MM.1S (cell line): ENCODE data around the gene STAT5A.

Source experiments
- DNase-seq: peaks from one replicate; pipeline ENCODE4 v3.0.0-alpha.2; 2015
- H2AFZ ChIP-seq: fragments of 300-600 bp; sonication (generic); 2 replicates; pipeline ENCODE4 v1.6.0; 2016; ENCODE audit warnings: antibody characterized with exemption, low read length
- H3F3A ChIP-seq: fragments of 300-600 bp; sonication (generic); 2 replicates; pipeline ENCODE4 v1.6.1; 2016; ENCODE audit warnings: mild to moderate bottlenecking, antibody characterized with exemption, low read length, moderate library complexity, mixed read lengths; ENCODE audit not compliant: insufficient read depth
- H3K27ac ChIP-seq: fragments of 300-600 bp; sonication (generic); 2 replicates; pipeline ENCODE4 v1.5.1; 2016; ENCODE audit warnings: mild to moderate bottlenecking, low read length
- H3K27me3 ChIP-seq: fragments of 300-600 bp; sonication (generic); replicated peaks from 2 replicates; pipeline ENCODE4 v1.6.0; 2016; ENCODE audit warnings: low read length; ENCODE audit not compliant: insufficient read depth
- H3K36me3 ChIP-seq: fragments of 300-600 bp; sonication (generic); replicated peaks from 2 replicates; pipeline ENCODE4 v1.6.1; 2016; ENCODE audit warnings: mild to moderate bottlenecking, low read length, mixed read lengths; ENCODE audit not compliant: insufficient read depth
- H3K4me1 ChIP-seq: fragments of 300-600 bp; sonication (generic); 2 replicates; pipeline ENCODE4 v1.6.1; 2016; ENCODE audit warnings: low read length, mixed read lengths
- H3K4me2 ChIP-seq: fragments of 300-600 bp; sonication (generic); 2 replicates; pipeline ENCODE4 v1.6.0; 2016; ENCODE audit warnings: low read depth, low read length
- H3K4me3 ChIP-seq: fragments of 300-600 bp; sonication (generic); 2 replicates; pipeline ENCODE4 v1.5.1; 2016; ENCODE audit warnings: low read length, mixed read lengths
- H3K79me2 ChIP-seq: fragments of 300-600 bp; sonication (generic); 2 replicates; pipeline ENCODE4 v1.6.1; 2016; ENCODE audit warnings: mixed run types, low read length, mixed read lengths
- H3K9ac ChIP-seq: fragments of 300-600 bp; sonication (generic); 2 replicates; pipeline ENCODE4 v1.6.1; 2016; ENCODE audit warnings: low read length, mixed read lengths
- H3K9me2 ChIP-seq: fragments of 300-600 bp; sonication (generic); replicated peaks from 2 replicates; pipeline ENCODE4 v1.6.1; 2016; ENCODE audit warnings: mild to moderate bottlenecking, low read length, mixed read lengths; ENCODE audit not compliant: insufficient read depth
- H3K9me3 ChIP-seq: fragments of 300-600 bp; sonication (generic); replicated peaks from 2 replicates; pipeline ENCODE4 v1.6.1; 2016; ENCODE audit warnings: mild to moderate bottlenecking, low read length, mixed read lengths; ENCODE audit not compliant: insufficient read depth
- H4K20me1 ChIP-seq: fragments of 300-600 bp; sonication (generic); 2 replicates; pipeline ENCODE4 v1.6.1; 2016; ENCODE audit warnings: mild to moderate bottlenecking, low read length, moderate library complexity, mixed read lengths; ENCODE audit not compliant: insufficient read depth
- EZH2 ChIP-seq: fragments of 300-600 bp; sonication (generic); optimal IDR thresholded peaks from 2 replicates; pipeline ENCODE3; 2017; ENCODE audit warnings: low read depth, mild to moderate bottlenecking, antibody characterized with exemption, low read length, mixed read lengths
- EZH2phosphoT487 ChIP-seq: fragments of 300-600 bp; sonication (generic); IDR thresholded peaks from 2 replicates; pipeline ENCODE4 v1.6.1; 2018; ENCODE audit warnings: antibody characterized with exemption, low read length
- TF ChIP-seq, protein P1 (sequence below): fragments of 300-600 bp; sonication (generic); IDR thresholded peaks from 2 replicates; pipeline ENCODE4 v1.5.1; 2016; ENCODE audit warnings: antibody characterized with exemption, low read length, mixed read lengths

STAT5A gene

GRCh38 chr17:42283241-42284023 is 4.9 kb upstream of the STAT5A start:
- no peaks in the 10 kb centered on the region for H3K4me1 ChIP-seq
- no peak for TF ChIP-seq EZH2
- no peak for TF ChIP-seq EZH2phosphoT487
- TF ChIP-seq, protein P1, sequence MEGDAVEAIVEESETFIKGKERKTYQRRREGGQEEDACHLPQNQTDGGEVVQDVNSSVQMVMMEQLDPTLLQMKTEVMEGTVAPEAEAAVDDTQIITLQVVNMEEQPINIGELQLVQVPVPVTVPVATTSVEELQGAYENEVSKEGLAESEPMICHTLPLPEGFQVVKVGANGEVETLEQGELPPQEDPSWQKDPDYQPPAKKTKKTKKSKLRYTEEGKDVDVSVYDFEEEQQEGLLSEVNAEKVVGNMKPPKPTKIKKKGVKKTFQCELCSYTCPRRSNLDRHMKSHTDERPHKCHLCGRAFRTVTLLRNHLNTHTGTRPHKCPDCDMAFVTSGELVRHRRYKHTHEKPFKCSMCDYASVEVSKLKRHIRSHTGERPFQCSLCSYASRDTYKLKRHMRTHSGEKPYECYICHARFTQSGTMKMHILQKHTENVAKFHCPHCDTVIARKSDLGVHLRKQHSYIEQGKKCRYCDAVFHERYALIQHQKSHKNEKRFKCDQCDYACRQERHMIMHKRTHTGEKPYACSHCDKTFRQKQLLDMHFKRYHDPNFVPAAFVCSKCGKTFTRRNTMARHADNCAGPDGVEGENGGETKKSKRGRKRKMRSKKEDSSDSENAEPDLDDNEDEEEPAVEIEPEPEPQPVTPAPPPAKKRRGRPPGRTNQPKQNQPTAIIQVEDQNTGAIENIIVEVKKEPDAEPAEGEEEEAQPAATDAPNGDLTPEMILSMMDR: no peak
- H3K27ac ChIP-seq: no peak overlapping the region
- no peaks in the 10 kb centered on the region for H3K9me2 ChIP-seq
- no peaks in the 10 kb centered on the region for H3K36me3 ChIP-seq
- H3K9ac ChIP-seq: no peak overlapping the region
- H4K20me1 ChIP-seq: no peaks in the 10 kb centered on the region
- H3K27me3 ChIP-seq: peaks cover 9% of the 10 kb centered on the region; the same call in 1 of the 2 replicates
- H3F3A ChIP-seq: no peaks in the 10 kb centered on the region
- no peak for DNase-seq
- H3K9me3 ChIP-seq: no peaks in the 10 kb centered on the region
- no peaks in the 10 kb centered on the region for H3K79me2 ChIP-seq
- no peak overlapping the region for H3K4me2 ChIP-seq
- H3K4me3 ChIP-seq: no peak overlapping the region
- H2AFZ ChIP-seq: no peak overlapping the region

DNA sequence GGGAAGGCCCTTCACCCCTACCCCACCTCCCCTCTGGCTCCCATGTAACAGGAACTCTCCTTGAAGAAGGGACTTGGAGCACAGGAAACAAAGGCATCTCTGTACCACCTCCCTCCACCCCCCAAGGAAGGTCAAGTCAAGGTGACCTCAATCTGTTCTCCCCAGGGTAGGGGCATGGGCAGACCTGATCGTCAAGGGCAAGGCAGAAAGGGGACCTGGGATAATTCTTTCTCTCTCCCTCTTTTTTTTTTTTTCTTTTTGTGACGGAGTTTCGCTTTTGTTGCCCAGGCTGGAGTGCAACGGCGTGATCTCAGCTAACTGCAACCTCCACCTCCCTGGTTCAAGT is 4.3 kb upstream of the STAT5A start:
- Histone ChIP-seq H3K36me3 (no peaks in the 10 kb centered on the region), H3K9me3 (no peaks in the 10 kb centered on the region), H3F3A (no peaks in the 10 kb centered on the region), H3K9me2 (no peaks in the 10 kb centered on the region), H3K4me1 (no peaks in the 10 kb centered on the region), H4K20me1 (no peaks in the 10 kb centered on the region), H3K9ac (no peak overlapping the region), H3K4me3 (no peak overlapping the region), H3K4me2 (no peak overlapping the region), H3K79me2 (no peaks in the 10 kb centered on the region), H3K27ac (no peak overlapping the region), H3K27me3 (peaks cover 13% of the 10 kb centered on the region), H2AFZ (no peak overlapping the region)
- TF ChIP-seq EZH2phosphoT487 (no peak), EZH2 (no peak)
- TF ChIP-seq, protein P1: no peak
- no peak for DNase-seq

DNA sequence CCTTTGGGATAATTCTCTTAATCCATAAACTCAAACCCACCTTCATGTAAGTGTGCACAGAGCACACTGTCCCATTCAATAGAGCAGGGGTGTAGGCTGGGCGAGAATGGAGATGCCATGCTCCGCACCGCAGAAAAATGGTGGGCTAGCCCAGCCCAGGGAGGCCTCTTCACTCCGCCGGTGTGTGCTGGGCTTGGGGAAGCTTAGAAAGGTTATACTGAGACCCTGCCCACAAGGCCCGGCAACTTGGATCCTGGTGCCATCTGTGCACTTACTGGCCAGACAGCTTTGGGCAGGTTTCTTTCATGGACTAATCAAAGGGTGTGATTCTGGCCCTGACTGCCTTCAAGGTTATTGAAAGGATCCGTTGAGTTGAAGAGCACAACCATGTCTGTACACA is 3.7 kb upstream of the STAT5A start:
- Histone ChIP-seq H3K36me3 (no peaks in the 10 kb centered on the region), H4K20me1 (no peaks in the 10 kb centered on the region), H3K79me2 (no peaks in the 10 kb centered on the region), H3K4me1 (no peaks in the 10 kb centered on the region), H3K27me3 (peaks cover 15% of the 10 kb centered on the region), H3K4me2 (no peak overlapping the region), H3K9me2 (no peaks in the 10 kb centered on the region), H2AFZ (no peak overlapping the region), H3K4me3 (no peak overlapping the region), H3K9ac (no peak overlapping the region), H3K27ac (no peak overlapping the region), H3K9me3 (no peaks in the 10 kb centered on the region), H3F3A (no peaks in the 10 kb centered on the region)
- DNase-seq: no peak
- no peak for TF ChIP-seq EZH2
- TF ChIP-seq, protein P1: no peak
- TF ChIP-seq EZH2phosphoT487: no peak
